ENCODE results near the gene HPSE2.

HPSE2 gene

DNA sequence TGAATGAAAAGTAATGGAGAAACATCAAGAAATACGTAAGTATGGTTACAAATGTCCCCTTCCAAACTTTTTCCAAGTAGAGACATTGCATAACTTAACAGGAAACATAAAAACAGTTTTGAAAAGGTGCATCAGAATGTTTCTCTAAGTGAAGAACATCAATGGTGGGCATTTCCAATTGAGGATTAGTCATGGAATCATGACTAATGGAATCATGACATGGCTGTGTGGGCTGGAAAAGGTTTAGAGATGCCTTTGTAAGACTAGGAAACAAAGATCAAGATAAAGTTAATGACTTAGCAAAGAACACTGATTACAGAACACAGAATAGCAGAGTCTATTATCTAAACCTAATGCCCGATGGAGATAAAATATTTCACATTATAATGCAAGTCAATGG, 272.0 kb downstream of the HPSE2 start:
- H3K27ac ChIP-seq, result no peak overlapping the region
- TF ChIP-seq ZFX (IDR thresholded peaks at IDR 0.05), result no peak
- TF ChIP-seq, protein P1, sequence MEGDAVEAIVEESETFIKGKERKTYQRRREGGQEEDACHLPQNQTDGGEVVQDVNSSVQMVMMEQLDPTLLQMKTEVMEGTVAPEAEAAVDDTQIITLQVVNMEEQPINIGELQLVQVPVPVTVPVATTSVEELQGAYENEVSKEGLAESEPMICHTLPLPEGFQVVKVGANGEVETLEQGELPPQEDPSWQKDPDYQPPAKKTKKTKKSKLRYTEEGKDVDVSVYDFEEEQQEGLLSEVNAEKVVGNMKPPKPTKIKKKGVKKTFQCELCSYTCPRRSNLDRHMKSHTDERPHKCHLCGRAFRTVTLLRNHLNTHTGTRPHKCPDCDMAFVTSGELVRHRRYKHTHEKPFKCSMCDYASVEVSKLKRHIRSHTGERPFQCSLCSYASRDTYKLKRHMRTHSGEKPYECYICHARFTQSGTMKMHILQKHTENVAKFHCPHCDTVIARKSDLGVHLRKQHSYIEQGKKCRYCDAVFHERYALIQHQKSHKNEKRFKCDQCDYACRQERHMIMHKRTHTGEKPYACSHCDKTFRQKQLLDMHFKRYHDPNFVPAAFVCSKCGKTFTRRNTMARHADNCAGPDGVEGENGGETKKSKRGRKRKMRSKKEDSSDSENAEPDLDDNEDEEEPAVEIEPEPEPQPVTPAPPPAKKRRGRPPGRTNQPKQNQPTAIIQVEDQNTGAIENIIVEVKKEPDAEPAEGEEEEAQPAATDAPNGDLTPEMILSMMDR (conservative IDR thresholded peaks at IDR 0.05), result no peak

GRCh38 chr10:98959379-98959778, 276.3 kb downstream of the HPSE2 start:
- TF ChIP-seq ZFX (IDR thresholded peaks at IDR 0.05), result no peak
- TF ChIP-seq, protein P1 (conservative IDR thresholded peaks at IDR 0.05), result no peak
- no peak overlapping the region for H3K27ac ChIP-seq

DNA sequence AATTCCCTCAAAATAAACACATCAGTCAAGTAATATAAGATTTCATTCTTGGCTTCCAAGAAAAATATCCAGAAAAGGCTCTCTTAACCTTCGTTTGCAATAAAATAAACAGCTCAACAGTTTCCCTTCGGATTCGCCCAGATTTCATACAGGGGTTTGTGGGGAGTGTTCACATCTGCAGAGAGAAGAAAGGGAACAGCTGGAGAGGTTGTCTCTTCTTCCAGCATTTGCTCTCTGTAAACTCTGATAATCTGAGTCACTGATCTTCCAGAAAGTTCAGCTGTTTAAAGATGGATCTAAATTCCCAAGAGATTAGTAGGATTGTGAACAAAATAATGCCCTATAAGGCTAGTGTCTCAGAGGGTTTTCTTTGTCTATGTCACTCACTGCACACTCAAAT, 277.9 kb downstream of the HPSE2 start:
- TF ChIP-seq ZFX (IDR thresholded peaks at IDR 0.05), result no peak
- TF ChIP-seq, protein P1 (conservative IDR thresholded peaks at IDR 0.05), result no peak
- H3K27ac ChIP-seq, result no peak overlapping the region

DNA sequence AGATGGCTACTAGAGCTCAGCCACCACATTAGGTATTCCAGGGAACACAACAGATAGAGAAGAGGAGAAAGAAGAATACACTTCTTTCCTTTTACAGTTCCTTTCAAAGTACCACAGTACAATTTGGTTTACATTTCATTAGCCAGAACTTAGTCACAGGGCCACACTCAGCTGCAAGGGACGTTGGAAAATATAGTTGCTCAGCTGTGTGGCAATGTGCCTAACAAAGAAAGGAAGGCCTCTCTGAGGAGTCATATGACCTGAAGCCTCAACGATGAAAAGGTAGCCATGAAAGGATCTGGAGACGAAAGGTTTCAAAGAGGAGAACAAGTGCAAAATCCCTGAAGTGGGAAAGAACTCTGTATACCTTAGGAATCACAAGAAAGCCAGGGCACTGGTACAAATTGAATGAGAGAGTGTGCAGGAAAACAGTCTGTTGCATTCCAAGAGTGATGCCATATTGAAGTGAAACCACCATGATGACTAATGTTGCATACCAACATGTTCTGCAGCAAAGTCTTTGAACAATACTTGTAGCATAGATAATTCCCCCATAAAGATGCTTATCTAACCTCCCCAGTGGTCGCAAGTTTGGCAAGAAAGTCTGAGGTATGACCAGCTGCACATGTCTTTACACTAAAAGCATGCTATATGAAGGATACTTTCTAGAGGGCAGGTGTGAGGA, 278.9 kb downstream of the HPSE2 start:
- TF ChIP-seq, protein P1 (conservative IDR thresholded peaks at IDR 0.05), result no peak
- no peak for TF ChIP-seq ZFX (IDR thresholded peaks at IDR 0.05)
- no peak overlapping the region for H3K27ac ChIP-seq

GRCh38 chr10:98953251-98953650, 282.4 kb downstream of the HPSE2 start:
- TF ChIP-seq ZFX (IDR thresholded peaks at IDR 0.05), result no peak
- TF ChIP-seq, protein P1 (conservative IDR thresholded peaks at IDR 0.05), result no peak
- no peak overlapping the region for H3K27ac ChIP-seq

DNA sequence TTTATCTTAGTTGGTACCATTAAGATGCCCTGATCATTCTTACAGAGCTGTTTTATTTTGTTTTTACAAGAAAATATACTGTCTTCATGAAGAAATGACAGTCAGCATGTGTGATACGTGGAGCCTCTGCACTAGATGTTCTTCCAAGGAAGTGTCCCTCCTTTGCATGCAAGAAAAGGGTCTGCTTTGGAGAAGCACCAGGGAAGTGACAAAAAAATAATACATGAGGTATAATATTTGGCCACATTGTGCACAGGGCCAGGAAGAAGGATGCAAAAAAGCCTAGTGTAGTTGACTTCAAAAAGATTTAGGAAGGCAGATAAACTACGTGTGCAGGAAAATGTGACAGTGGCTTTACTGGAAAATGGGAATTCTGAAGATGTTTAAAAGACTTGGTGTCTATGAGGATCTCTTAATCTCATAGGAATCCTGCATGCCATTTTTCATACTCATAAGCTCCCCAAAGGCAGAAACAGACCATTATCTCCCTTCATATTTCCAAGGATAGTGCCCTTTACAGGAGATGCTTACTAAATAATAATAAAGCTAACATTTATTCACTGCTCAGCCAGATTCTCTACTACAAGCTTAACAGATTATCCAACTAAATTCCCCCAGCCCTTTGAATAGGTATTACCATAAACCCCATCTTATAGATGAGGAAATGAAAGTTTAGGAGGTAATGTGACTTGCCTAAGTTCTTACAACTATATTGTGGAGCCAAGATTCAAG, 284.2 kb downstream of the HPSE2 start:
- no peak overlapping the region for H3K27ac ChIP-seq
- TF ChIP-seq, protein P1 (conservative IDR thresholded peaks at IDR 0.05), result no peak
- no peak for TF ChIP-seq ZFX (IDR thresholded peaks at IDR 0.05)

GRCh38 chr10:98950106-98950505, 285.5 kb downstream of the HPSE2 start:
- H3K27ac ChIP-seq, result no peak overlapping the region
- TF ChIP-seq, protein P1 (conservative IDR thresholded peaks at IDR 0.05), result no peak
- TF ChIP-seq ZFX (IDR thresholded peaks at IDR 0.05), result no peak

All from C4-2B (cell line).